AG08395 (cell line): ENCODE measurements around the gene WDR37.
"Not testable (repeated sequence)": the region's sequence is repeated elsewhere in the genome, so short reads cannot be mapped to it uniquely, and the experiment has no call there.

Experiments used
- DNase-seq: peaks from one replicate; pipeline ENCODE4 v3.0.0; 2012; ENCODE audit warnings: mixed read lengths, low spot score

The WDR37 gene, protein sequence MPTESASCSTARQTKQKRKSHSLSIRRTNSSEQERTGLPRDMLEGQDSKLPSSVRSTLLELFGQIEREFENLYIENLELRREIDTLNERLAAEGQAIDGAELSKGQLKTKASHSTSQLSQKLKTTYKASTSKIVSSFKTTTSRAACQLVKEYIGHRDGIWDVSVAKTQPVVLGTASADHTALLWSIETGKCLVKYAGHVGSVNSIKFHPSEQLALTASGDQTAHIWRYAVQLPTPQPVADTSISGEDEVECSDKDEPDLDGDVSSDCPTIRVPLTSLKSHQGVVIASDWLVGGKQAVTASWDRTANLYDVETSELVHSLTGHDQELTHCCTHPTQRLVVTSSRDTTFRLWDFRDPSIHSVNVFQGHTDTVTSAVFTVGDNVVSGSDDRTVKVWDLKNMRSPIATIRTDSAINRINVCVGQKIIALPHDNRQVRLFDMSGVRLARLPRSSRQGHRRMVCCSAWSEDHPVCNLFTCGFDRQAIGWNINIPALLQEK

DNA sequence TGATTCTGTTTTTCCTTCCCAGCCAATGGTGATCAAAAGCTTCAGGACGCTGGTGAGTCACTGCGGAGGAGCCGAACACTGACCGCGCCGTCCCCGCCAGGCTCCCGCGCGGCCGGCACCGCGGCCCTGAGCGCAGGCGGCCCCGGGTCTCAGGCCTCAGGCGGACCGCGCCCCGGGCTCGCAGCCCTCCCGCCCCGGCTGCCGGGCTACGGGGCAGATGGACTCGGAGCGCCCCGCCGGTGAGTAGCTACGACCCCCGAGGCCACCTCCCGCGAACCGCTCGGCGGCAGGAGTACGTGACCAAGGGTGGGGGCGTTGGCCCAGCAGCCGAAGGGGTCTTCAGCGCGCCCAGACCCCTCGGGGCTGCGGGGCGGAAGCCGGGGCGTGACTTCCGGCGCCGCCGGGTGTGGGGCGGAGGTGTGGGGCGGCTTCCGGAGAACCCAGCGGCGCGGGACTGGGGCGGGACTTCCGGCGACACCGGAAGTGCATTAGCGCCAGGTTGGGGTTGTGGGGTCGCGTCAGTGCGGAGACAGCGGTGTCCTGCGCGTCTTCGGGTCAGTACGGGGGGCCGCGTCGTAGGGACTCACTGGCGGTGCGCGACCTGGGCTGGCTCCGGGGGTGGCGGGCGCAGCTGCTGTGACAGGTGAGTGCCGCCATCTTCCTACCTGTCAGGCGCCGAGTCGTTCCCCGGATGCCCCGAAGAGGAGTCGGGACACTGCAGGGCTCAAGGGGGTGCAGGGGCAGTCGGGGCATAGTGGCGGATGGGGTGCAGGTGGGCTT, at the start of gene WDR37:
Gene WDR37, plus strand, starts transcription at position 60 of the 780 bp plus-strand sequence. CDS start 15,771 bp downstream, outside the sequence.
- DNase-seq, result peak; percentile 92

DNA sequence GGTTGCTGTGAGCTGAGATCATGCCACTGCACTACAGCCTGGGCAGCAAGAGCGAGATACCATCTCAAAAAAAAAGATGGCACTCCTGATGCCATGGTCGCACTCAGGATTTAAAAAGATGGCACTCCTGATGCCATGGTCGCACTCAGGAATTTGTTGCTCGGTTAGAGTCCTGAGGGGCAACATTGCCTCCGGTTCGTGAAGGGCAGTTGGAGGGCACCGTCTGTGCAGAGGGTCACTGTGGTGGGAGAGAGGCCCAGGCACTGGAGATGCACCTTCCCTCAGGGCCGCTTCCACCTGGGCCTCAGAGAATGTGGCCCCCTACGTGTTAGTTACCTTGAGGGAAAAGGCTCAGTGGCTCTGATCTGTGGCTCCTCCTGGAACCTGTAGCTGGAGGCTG, 49.6 kb upstream of the WDR37 start:
- no peak for DNase-seq

DNA sequence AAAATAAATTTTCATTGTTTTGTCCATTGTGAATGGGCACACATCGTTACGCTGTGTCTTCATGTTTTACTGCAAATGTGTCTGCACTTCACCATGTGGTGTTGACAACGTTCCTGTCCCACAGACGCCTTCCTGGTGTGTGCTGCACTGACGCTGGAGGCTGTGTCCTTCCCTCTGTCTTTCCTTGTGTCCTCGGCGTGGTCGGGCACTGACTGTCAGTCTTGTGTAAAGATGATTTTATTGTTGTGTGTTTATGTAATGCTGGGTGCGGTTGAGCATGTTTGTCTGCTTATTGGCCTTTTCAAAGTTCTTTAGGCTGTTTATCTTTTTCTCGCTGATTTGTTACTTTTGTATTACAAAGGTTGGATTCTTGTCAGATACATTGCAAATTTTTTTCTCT, 48.6 kb upstream of the WDR37 start:
- DNase-seq, result no peak

DNA sequence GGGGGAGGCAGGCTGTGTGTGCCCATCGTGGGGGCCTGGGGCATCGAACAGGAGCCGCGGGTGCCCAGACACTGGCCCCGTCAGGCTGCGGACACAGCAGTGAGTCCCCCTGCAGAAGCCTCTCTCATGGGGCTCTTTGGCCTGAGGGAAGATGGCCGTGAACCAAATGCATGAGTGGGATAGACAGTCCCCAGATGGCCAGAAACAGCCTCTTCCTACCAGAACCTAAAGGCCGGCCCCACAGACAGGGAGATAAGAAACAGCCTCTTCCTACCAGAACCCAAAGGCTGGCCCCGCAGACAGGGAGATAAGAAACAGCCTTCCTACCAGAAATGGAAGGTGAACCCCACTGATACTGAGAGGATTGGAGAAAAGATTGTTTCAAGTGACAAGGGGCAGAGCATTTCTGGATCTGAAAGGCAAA, 47.1 kb upstream of the WDR37 start:
- no peak for DNase-seq

DNA sequence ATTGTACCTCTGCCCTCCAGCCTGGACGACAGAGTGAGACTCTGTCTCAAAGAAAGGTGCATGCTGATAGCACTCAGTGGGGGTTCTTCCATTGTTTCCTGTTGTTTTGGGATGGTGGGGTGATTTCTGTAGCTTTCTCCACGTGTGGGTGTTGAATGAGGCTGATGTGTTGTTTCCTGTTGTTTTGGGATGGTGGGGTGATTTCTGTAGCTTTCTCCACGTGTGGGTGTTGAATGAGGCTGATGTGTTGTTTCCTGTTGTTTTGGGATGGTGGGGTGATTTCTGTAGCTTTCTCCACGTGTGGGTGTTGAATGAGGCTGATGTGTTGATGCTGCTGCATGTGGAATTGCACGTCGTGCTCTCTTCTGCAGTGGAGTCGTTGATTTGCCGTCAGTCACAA, 46.2 kb upstream of the WDR37 start:
- not testable (repeated sequence) for DNase-seq

DNA sequence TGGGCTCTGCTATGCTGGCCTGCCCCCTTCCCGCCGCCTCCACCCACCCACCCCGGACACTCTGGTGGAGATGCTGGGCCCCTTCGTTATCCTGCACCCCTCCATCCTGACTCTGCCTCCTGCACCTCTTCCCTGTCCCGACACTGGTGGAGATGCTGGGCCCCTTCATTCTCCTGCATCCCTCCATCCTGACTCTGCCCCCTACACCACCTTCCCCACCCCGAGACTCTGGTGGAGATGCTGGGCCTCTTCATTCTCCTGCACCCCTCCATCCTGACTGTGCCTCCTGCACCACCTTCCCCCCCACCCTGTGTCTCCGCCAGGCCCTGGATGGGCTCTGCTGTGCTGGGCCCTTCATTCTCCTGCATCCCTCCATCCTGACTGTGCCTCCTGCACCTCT, 45.5 kb upstream of the WDR37 start:
- no peak for DNase-seq

DNA sequence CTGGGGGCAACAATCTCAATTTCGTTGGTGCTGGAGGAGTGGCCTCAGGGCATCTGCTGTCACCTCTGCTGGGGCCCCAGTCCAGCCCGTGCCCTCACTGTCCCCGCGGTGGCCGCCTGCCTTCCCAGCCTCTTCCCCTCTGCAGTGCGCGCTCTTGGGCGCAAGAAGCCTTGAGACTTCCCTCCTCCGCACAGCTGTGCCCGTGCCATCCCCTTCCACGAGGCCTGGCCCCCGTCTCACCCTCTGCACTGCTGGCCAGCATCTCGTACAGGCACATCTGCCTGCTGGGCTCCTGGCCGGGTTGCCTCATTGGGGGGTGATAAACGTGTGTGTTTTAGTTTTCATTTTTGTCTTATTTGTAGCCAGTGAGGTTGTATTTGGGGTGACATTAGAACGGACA, 44.5 kb upstream of the WDR37 start:
- no peak for DNase-seq

DNA sequence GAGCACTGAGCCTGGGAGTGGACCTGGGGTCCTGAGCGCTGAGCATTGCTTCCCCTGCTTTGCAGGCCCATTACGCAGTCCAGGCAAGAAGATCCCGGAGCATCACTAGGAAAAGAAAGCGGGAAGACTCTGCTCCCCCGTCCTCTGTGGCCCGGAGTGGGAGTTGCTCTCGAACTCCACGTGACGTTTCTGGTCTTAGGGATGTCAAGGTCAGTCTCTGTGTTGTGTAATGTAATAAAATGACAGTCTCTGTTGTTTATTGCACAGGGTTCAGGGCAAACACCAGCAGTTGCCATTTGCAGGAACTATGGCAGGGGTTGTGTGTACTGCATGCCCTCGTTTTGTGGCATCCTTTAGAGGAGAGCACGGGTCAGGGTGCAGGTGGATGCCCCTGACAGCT, 40.5 kb upstream of the WDR37 start:
- no peak for DNase-seq

DNA sequence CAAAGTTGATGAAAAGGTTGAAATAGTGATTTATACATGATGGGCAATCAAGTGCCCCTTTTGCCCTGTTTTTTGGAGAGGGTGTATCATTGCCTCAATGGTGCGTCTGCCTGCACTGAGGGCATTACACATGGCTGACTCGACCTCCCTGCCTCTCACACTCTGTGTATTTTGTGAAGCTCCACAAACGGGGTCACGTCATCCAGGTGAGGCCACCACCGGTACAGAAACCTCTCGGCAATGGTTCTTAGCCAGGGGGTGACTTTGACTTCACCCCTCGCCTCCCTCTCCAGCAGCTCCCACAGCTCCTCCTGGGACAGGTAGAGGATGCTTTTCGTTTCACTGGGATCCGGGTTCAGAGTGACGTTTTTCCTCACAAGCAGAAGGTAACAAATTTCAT, 36.8 kb upstream of the WDR37 start:
- no peak for DNase-seq

DNA sequence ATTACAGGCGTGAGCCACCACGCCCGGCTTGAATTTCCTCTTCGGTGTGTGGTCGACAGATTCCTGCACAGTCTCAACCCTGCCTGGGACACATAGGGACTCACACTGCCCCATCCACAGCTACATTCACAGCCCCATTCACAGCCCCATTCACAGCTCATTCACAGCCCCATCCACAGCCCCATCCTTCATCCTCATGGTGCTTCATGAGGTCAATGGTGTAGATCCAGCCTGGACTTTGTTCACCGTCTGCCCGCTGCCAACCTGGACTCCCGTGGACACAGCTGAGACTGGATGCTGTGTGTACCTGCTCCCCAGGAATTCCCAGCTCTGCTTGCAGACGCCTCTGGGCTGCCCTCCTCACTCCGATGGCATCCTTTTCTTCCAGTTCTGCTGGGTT, 35.7 kb upstream of the WDR37 start:
- no peak for DNase-seq

DNA sequence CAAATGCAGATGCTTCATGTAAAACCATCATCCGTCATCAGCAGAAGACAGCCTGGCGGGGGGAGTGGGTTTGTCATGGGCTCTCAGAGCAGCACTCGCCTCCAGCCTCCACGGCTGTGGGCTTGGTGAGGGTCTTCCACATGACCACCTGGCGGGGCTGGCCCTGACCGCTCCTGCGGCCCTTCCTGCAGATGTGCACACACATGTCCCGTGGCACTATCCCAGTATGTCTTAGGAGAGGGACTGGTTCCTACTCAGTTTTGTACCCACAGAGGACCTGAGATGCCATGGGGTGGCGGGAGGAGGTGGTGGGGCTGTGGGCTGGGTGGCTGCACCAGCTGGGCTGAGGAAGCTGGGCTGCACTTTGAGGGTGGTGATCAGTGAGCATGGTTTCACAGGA, 35.2 kb upstream of the WDR37 start:
- no peak for DNase-seq

DNA sequence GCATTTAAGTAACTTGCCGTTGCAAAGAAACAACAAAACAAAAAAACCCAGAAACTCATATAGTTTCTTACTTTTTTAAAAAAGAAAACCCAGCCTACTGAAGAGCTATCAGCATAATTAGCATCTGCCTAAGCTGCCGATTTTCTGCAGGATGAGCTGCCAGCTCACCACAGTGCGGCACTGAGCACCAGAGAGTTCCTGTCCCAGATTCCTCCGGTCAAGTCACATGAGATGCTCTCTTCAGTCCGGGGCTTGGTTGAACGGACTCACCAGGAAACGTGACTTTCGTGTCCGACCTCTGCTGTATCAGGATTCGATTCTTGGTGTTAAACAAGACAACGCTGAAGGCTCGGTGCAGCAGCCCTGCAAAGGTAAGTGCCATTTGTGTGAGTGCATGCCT, 33.8 kb upstream of the WDR37 start:
- no peak for DNase-seq

DNA sequence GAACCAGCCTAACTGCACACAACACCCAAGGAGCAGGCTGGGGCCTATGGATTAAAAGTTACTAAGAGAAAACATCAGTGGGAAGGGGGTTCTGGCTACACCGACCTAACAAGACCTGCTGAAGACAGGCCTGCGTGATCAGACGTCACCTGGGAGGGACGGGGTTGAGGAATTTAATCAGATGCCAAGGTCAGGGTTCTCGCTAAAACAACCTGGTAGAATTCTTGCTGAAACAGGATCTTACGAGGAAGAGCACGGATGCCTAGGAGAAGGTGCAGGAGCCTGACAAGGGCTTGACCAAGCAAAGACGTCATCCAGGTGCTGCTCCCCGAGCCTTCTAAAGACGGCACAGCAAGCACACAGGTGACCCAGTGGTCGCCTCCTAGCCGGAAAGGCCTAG, 32.1 kb upstream of the WDR37 start:
- DNase-seq, result no peak

DNA sequence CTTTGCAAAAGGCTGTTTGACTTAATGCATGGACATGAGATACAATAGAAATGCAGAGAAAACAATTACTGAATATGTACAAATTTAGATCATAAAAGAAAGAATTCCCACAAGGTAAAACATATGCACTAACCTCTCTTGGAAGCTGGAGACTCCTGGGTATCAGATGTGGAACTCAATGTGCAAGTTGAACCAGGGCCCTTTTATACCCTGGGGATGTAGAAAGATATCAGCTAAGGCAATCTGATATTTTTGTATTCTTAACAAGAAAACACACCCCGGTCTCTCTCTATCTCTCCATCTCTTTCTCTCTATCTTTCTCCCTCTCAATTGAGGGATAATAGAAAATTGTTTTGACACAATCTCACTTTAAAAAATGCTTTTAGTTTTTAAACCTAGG, 30.5 kb upstream of the WDR37 start, which contains the start of gene IDI2:
Gene IDI2, minus strand, starts transcription at position 177 of the 400 bp plus-strand sequence. CDS start 1,136 bp downstream, outside the sequence.
- no peak for DNase-seq

DNA sequence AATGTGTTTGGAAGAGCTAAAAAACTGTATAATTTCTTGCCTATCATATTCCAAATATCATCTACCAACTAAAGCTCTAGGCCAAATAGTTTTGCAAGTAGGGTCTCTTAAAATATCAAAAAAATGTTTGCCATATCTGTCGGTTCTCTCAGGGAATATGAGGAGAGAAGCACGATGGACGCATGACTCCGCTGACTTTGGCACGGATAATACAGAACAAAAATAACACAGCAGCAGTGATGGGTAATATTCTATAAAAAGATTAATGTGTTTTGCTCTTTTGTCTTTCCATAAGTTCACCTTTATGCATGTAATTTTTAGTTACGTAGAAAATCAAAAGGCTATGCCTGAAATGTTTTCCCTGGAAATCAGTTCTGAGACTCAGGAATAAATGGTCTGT, 29.6 kb upstream of the WDR37 start:
- DNase-seq, result no peak

DNA sequence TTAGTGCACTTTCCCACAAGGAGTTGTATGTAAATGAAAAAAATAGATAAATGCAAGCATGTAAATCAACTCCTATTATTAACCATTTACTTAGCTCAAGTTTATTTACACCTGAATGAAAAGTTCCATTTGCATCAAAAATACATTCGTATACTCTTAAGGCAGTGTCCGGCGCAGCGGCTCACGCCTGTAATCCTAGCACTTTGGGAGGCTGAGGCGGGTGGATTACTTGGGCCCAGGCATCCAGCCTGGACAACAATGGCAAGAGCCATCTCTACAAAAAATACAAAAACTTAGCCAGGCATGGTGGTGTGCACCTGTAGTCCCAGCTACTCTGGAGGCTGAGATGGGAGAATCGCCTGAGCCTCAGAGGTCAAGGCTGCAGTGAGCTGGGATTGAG, 26.3 kb upstream of the WDR37 start:
- DNase-seq, result no peak

DNA sequence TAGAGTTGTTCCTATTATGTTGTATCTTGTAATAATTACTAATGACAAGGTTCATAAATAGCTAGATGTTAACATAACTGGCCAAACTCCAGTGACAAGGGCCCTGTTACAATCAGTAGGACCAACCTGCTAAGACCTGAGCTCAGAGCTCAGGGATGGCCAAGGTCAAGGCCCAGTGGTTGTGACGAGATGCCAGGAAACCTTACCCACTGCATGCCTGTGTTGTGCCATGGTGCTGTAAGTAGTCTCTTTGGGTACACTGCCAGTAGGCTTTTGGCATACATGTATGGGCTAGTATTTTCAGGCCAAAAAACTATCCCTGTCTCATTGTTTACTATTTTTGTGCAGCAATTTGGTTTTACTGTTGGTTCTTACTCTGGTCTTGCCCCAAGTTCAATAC, 22.6 kb upstream of the WDR37 start:
- DNase-seq, result no peak

DNA sequence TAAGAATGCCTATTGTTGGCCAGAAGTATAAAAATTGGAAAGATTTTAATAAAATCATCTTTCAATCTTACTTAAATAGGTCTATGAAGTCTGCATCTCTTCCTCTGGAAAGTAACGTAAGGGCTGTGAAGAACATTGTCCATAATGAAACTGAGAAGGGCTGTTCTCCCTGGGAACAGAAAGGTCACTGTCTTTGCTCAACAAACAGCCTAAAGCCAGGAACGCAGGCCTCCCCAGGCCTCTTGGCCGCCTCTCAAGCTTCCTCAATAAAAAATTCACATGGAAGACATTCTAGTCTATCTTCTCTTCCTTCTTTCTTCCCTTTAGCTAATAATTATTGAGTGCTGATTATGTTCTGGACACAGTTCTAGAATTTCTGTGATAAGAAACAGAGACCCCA, 21.4 kb upstream of the WDR37 start:
- DNase-seq, result no peak

DNA sequence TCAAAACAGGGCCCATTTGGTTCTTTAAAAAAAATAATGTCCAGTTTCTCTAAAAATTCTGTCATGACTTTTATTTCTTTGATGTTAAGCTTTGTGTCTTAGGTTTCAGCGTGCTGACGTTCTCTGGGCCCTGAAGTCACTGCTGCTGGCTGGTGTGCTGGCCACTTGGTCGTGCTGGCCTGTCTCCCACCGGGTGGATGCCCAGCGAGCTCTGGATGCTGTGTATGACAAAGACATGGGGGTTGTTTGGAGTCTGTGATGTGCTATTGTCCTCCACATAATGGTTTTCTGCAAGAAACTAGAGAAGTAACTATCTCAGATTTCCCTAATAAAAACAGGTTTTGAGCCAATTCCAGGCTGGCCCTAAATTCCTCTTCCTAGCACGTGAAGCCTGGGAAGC, 21.0 kb upstream of the WDR37 start:
- DNase-seq, result no peak

DNA sequence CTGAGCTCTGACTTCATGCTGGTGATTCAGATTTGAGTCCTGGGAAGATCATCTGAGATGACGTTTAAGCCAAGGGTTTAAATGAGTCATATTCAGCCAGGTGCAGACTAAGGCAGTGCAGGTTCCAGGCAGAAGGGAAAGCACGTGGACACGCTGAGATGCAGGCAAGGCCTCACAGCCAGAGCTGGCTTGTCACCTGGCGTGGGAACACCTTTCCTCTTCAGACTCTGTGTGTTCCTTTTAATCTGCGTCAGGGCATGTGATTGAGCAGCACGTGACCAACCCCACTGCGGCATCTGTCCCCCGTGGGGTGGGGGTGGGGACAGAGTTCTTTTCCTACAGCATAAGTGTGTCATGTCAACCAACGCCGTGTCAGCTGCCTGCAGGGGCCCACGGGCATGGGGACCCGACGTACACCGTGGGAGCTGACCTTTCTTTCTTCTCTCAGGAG, 19.8 kb upstream of the WDR37 start:
- no peak for DNase-seq

DNA sequence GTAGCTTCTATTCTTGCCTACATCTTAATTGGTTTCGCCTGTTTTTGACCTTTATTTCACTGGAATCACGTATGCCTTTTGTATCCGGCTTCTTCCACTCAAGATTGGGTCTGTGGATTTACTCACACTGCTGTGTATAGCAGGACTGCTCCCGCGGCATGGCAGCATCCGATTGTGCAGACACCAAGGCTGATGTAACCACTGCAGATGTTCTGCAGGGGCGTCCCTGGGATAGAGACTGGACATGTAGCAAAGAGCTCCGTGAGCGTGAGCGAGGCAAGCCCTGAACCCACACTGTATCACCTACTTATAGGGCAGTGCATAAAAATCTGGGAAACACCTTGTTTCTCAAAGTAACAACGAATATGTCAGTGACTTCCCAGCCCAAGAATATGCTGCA, 19.1 kb upstream of the WDR37 start:
- no peak for DNase-seq

DNA sequence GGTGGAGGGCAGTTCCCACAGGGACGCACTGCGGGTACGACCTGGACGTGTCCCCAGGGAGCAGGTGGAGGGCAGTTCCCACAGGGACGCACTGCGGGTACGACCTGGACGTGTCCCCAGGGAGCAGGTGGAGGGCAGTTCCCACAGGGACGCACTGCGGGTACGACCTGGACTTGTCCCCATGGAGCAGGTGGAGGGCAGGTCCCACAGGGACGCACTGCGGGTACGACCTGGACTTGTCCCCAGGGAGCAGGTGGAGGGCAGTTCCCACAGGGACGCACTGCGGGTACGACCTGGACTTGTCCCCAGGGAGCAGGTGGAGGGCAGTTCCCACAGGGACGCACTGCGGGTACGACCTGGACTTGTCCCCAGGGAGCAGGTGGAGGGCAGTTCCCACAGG, 17.4 kb upstream of the WDR37 start:
- not testable (repeated sequence) for DNase-seq

DNA sequence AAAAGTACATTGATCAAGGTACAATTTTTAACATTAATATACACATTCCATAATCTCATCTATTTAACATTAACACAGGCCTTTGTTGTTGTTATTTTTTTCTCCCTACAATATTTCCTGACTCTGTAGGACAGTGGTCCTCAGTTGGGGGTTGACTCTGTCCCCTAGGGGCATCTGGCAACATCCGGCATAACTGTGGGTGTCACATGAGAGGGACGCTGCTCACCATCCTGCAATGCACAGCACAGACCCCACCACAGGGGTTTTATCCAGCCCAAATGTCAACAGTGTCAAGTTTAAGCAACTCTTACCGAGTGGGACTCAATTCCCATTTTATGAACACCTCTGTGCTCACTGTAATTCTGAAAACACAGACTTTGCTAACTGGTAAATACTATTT, 16.1 kb upstream of the WDR37 start:
- no peak for DNase-seq
